Measurements from ENCODE around the gene FRMD4A.

FRMD4A gene

DNA sequence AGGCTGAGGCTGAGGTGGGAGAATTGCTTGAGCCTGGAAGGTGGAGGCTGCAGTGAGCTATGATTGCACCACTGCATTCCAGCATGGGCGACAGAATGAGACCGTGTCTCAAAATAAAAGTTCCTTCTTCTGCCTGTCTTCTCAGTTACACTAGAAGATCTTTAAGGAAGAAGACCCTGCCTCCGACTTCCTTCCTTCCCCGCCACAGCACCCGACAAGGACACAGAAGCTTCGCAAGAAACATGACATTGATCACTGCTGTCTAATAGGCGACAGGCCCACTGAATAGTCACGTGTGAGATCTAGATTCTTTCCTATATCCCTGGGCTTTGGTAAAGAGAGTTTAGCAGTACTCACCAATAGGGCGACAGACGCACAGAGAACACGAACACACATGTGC is 625.8 kb downstream of the FRMD4A start:
- peaks cover 18% of the 10 kb centered on the region for H3K27me3 Mint-ChIP-seq

DNA sequence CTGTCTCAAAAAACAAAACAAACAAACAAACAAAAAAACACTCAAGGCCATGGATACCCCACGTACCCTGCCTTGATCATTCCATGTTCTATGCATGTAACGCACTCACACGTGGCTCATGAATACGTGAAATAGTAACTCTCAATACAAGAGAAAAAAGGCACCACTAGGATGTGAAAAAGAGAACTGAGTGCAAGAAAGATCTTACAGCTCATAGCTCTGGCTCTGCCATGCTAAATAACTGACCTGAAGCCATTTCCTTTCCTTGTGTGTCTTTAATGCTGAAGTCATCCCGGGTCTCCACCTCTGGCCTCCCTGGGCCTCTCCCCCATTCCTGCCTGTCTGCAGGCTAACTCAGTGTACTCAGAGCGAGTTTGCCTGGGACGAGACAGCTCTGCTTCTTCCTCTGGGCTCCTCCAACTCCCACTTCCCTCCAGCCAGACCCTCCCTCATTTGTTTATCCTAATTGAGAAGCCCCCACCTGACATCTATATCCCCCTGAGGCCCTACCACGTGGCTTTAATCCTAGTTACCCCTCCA is 626.7 kb downstream of the FRMD4A start:
- H3K9me3 Mint-ChIP-seq = no peaks in the 10 kb centered on the region
- H3K27ac Mint-ChIP-seq = no peak overlapping the region
- peaks cover 11% of the 10 kb centered on the region for H3K4me1 Mint-ChIP-seq
- ATAC-seq (ENCODE audit: low read depth) (no peak), DNase-seq (ENCODE audit: low spot score in 2 of 2) (no peak)
- H3K36me3 Mint-ChIP-seq = no peaks in the 10 kb centered on the region
- peaks cover 18% of the 10 kb centered on the region for H3K27me3 Mint-ChIP-seq
- H3K4me3 Mint-ChIP-seq = no peak overlapping the region

More for the DNA sequence above, 625.8 kb downstream of the FRMD4A start:
- ATAC-seq (ENCODE audit: low read depth) (no peak), DNase-seq (ENCODE audit: low spot score in 2 of 2) (no peak)
- H3K27ac Mint-ChIP-seq = no peak overlapping the region
- H3K9me3 Mint-ChIP-seq = no peaks in the 10 kb centered on the region
- peaks cover 11% of the 10 kb centered on the region for H3K4me1 Mint-ChIP-seq
- no peaks in the 10 kb centered on the region for H3K36me3 Mint-ChIP-seq
- H3K4me3 Mint-ChIP-seq = no peak overlapping the region

DNA sequence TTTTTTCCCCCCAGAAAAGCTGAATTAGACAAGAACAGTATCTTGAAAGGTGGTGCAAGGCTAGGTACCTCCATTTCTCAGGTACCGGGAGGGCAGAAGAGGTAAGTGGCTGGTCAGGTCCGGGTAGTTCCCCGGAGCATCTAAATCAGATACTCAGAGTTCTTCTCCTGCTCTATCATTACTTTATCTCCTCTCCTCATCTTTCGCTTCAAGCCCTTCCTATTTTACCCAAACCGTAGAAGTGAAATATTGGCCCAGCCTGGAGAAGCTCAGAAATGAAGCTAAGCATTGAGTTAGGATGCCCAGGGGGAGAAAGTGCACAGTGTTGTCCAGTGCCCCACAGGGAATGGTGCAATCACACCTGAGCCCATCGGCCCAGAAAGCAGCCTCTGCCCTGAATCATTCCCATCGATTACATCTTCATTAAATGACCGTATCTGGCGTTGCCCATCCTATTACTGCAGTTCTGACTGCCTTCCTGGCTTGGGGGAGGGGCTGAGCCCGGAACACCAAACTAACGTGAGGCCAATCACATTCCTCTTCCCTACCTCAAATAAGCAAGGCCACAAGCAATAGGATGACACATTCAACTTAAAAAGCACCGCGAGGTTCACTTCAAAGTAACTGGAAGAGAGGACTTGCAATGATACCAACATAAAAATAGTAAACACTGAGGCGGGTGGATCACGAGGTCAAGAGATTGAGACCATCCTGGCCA is 627.5 kb downstream of the FRMD4A start:
- ATAC-seq (ENCODE audit: low read depth) = no peak
- Mint-ChIP-seq H3K27me3 (peaks cover 17% of the 10 kb centered on the region), H3K9me3 (no peaks in the 10 kb centered on the region), H3K36me3 (no peaks in the 10 kb centered on the region), H3K27ac (no peak overlapping the region), H3K4me1 (peaks cover 11% of the 10 kb centered on the region), H3K4me3 (no peak overlapping the region)
- no peak for DNase-seq (ENCODE audit: low spot score in 2 of 2)

DNA sequence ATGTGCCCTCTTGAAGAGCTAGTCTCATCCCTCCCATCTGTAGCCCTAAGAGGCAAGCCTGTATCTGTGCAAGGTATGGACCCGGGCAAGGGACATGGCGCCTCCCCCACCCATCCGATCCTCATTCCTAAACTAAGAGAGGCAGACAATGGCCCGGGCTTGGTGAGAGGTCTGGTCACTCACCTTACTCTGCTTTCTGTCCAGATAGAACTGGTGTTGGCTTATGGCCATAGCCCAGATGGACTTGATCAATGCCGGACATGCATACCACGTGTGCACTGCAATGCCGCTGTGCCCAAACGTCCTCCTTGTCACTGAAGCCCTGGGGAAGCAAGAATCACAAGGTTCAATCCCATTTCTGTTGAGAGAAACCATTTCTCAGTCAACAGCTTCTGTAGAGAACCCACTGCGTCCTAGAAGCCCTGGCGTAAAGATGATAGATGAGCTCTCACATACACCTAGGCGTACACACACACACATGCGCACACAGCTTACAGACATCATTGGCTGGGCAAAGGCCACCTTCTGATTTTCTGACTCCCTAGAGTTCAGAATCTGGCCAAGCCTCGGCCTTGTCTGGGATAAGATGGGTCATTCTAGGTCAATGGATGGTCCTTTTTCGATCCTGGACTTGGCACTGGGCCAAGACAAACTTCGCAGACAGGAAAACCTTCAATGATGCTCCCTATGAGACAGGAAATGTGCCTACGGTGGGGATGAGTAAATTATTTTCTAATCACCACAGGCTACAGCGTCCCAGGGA is 629.4 kb downstream of the FRMD4A start:
- H3K4me3 Mint-ChIP-seq = no peak overlapping the region
- ATAC-seq (ENCODE audit: low read depth) (no peak), DNase-seq (ENCODE audit: low spot score in 2 of 2) (no peak)
- peaks cover 10% of the 10 kb centered on the region for H3K27me3 Mint-ChIP-seq
- no peaks in the 10 kb centered on the region for H3K4me1 Mint-ChIP-seq
- H3K27ac Mint-ChIP-seq = no peak overlapping the region
- H3K9me3 Mint-ChIP-seq = no peaks in the 10 kb centered on the region
- H3K36me3 Mint-ChIP-seq = no peaks in the 10 kb centered on the region

DNA sequence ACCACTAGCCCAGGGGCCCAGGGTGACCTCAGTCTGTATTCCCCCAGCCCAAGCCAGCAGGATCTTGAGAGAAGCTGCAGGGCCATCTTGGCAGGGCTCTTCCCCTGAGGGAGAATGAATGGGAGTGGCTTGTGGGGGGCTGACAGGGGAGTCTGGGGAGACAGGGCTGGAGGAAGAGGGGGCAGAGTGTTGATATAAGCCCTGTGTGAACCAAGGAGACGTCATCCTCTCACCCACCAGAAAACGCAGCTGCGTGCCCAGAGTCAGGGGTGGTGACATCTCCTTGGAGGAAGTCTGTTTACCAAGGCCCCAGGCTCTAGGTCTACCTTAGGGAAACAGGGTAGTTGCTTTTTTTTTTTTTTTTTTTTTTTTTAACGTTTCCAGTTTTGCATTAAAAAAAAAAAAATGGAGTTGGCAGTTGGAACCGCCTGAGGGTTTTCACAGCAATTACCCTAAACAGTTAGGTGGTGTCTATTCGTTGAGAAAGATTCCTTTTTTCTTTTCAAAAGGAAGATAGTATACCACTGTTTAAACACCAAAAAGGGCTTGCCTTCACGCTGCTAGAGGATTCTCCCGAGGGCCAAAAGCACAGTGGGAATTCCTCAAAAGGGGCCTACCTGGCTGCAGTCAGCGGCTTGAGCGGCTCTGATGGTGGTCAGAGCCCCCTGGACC is 630.1 kb downstream of the FRMD4A start:
- DNase-seq (ENCODE audit: low spot score in 2 of 2) (no peak), ATAC-seq (ENCODE audit: low read depth) (no peak)
- no peaks in the 10 kb centered on the region for H3K4me1 Mint-ChIP-seq
- no peaks in the 10 kb centered on the region for H3K36me3 Mint-ChIP-seq
- no peak overlapping the region for H3K4me3 Mint-ChIP-seq
- H3K9me3 Mint-ChIP-seq = no peaks in the 10 kb centered on the region
- H3K27ac Mint-ChIP-seq = no peak overlapping the region
- H3K27me3 Mint-ChIP-seq = peaks cover 10% of the 10 kb centered on the region

DNA sequence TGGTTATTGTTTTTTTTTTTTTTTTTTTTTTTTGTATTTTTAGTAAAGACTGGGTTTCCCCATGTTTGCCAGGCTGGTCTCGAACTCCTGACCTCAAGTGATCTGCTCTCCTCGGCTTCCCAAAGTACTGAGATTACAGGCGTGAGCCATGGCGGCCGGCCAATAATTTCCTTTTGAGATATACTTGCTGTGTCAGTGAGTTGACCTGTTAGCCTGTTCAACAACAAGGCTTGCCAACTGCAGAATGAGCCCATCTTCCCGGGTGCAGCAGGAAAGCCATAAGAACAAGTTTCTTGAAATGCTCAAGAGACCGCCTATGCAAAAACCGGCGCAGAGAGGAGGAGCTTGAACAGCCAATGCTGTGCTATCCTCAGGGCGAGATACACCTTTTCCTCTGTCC is 631.5 kb downstream of the FRMD4A start:
- H3K4me3 Mint-ChIP-seq = no peak overlapping the region
- ATAC-seq (ENCODE audit: low read depth) (no peak), DNase-seq (ENCODE audit: low spot score in 2 of 2) (no peak)
- H3K36me3 Mint-ChIP-seq = no peaks in the 10 kb centered on the region
- no peaks in the 10 kb centered on the region for H3K4me1 Mint-ChIP-seq
- peaks cover 5% of the 10 kb centered on the region for H3K27me3 Mint-ChIP-seq
- H3K27ac Mint-ChIP-seq = no peak overlapping the region
- no peaks in the 10 kb centered on the region for H3K9me3 Mint-ChIP-seq

DNA sequence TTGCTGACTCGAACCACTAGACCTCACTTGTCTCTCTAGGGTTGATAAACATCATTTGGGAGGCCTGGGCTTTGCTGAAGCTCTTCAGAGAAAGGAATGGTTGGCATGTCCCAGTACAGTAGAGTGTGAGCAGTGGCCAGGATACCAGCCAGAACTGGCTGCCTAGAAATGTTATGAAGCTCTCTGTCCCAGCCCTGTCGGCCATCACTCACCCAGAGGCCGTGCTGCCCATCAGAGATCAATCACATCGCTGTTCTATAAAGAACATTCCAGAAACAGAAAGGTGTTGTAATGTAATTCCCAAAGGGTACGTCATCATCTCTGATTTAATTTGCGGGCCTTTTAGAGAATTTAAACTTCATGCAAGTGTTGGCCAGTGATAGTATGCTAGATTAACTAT is 632.5 kb downstream of the FRMD4A start:
- H3K27ac Mint-ChIP-seq = no peak overlapping the region

DNA sequence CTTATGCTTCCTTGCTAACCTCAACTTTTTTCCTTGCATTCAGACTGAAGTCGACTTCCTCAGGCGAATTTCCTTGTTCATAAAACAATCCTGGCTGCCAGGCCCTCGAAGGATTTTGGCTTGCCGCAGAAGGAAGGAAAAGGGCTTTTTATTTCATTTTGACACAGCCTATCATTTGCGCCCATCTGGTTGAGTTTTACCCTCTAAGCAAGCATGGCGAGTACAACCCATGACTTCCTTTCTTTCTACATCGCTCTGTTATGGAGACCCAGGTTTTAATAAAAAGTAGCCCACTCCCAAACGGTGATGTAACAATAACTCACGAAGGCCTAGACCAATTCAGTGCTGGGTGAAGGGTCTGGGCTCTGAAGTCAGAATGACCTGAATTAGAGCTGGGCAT is 634.7 kb downstream of the FRMD4A start:
- Mint-ChIP-seq H3K4me3 (no peak overlapping the region), H3K27ac (no peak overlapping the region), H3K4me1 (no peaks in the 10 kb centered on the region), H3K27me3 (peaks cover 7% of the 10 kb centered on the region), H3K36me3 (no peaks in the 10 kb centered on the region), H3K9me3 (no peaks in the 10 kb centered on the region)
- ATAC-seq (ENCODE audit: low read depth) (no peak), DNase-seq (ENCODE audit: low spot score in 2 of 2) (no peak)

More for the DNA sequence above, 632.5 kb downstream of the FRMD4A start:
- H3K36me3 Mint-ChIP-seq = no peaks in the 10 kb centered on the region
- H3K4me3 Mint-ChIP-seq = no peak overlapping the region
- H3K9me3 Mint-ChIP-seq = no peaks in the 10 kb centered on the region
- ATAC-seq (ENCODE audit: low read depth) (no peak), DNase-seq (ENCODE audit: low spot score in 2 of 2) (no peak)
- H3K27me3 Mint-ChIP-seq = peaks cover 7% of the 10 kb centered on the region
- no peaks in the 10 kb centered on the region for H3K4me1 Mint-ChIP-seq

DNA sequence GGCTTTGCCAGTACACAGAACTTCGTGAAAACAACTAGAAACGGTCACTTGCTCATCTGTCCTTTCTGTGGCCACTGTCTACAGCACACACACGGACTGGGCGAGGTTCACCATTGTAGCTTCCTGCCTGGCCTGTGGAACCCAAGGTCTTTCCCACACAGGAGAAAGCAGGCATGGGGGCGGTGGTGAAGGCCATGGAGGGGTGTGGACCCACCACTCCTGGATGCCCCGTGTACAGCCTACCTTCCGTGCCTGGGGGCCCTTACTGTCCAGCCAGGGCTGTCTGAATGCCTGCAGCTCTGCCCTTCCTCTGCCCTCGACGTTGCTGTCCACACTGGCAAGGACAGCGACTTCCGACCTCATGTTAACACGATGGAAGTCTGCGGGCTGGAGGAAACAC is 635.1 kb downstream of the FRMD4A start:
- DNase-seq (ENCODE audit: low spot score in 2 of 2) = no peak
- Mint-ChIP-seq H3K4me1 (no peaks in the 10 kb centered on the region), H3K4me3 (no peak overlapping the region), H3K27ac (no peak overlapping the region), H3K27me3 (peaks cover 7% of the 10 kb centered on the region), H3K9me3 (no peaks in the 10 kb centered on the region), H3K36me3 (no peaks in the 10 kb centered on the region)
- no peak for ATAC-seq (ENCODE audit: low read depth)

DNA sequence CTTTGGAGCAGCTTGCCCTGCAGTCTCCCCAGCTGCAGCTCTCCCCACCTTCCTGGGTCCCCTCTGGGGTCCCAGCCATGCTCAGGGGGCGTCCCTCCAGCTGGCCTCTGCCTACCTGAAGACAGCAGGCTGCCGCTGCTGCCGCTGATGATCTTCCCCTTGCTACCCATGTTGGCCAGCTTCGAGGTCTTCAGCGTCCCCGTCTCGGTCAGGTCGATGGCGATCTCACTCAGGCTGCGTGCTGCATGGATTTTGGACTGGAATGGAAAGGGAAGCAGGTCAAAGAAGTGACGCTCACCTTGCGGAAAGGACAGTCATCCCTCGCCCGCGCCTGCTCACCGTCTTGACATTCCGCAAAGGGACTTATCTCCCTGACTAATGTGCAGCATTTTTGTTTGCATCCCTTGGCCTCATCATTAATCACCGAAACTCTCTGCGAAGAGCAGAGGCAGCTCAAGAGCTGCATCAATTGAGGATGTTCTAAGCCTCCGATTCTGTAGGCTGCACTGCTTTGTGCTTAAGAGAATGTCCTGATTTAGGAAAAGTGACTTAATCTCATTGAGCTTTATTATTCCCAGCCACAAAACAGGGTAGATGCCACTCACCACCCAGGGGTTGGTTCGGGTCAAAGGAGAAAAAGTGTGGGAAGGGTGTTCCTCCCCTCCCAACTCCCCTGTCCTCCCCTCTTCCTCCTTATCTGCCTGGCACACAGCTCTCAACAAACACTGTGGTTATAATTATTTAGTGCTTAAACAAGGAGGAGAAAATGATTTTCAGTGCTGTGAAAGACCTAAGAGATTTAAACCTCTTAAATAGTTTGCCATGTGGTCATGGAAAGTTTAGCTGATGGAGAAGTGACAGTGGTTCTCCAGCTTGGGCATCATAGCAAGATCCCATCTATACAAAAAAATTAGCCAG is 636.7 kb downstream of the FRMD4A start:
- Mint-ChIP-seq H3K9me3 (no peaks in the 10 kb centered on the region), H3K27ac (no peak overlapping the region)

DNA sequence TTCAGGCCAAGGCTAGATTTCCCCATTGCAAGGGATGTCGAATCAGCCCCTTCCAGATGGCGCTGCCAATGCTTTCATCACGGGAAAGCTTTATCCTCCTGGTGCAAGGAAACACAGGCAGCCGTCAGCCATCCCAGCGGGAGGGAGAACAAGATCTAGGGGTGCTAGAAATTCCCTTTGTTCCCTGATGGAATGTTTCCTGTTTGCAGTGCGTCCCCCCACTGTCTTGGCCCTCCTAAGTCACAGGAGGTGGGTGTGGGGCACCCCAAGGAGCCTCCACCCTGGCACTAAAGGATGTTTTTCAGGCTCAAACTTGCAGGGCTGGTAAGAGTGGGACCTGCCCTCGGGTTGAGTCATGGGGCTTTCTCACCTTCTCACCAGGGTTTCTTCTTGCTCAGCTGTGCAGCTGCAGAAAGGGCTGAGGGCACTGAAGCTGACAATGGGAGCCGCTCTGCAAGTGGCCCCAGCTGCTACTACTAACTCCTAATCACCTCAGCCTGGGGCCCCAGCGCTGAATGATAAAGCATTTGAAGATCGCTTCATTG is 640.4 kb downstream of the FRMD4A start:
- no peak for DNase-seq (ENCODE audit: low spot score in 2 of 2)
- Mint-ChIP-seq H3K27ac (no peak overlapping the region), H3K9me3 (no peaks in the 10 kb centered on the region), H3K4me1 (peaks cover 3% of the 10 kb centered on the region), H3K4me3 (no peak overlapping the region), H3K36me3 (no peaks in the 10 kb centered on the region), H3K27me3 (peaks cover 3% of the 10 kb centered on the region)
- ATAC-seq (ENCODE audit: low read depth) = no peak

More for the DNA sequence above, 636.7 kb downstream of the FRMD4A start:
- ATAC-seq (ENCODE audit: low read depth) (no peak), DNase-seq (ENCODE audit: low spot score in 2 of 2) (no peak)
- H3K4me3 Mint-ChIP-seq = no peak overlapping the region
- H3K4me1 Mint-ChIP-seq = no peaks in the 10 kb centered on the region
- H3K27me3 Mint-ChIP-seq = peaks cover 7% of the 10 kb centered on the region
- H3K36me3 Mint-ChIP-seq = no peaks in the 10 kb centered on the region

DNA sequence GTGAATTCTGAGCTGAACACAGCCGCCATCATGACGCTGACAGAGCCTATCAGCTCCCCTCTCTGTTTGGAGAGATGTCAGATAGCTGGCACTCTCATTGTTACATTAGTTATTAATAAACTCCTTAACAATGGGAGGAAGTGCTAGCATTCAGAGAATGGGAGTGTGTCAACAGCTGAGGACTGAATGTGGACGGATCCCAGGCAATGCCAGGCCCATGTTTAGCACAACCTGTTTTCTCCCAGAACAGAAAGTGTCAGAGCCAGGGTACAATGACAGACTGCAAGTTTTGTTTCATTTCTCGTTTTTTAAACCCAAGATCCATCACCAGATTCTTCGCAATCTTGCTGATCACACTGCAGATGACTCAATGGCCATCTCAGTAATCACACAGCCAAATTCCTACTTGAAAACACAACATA is 644.4 kb downstream of the FRMD4A start:
- Mint-ChIP-seq H3K9me3 (no peaks in the 10 kb centered on the region), H3K27me3 (peaks cover 2% of the 10 kb centered on the region)
- no peak for ATAC-seq (ENCODE audit: low read depth)

DNA sequence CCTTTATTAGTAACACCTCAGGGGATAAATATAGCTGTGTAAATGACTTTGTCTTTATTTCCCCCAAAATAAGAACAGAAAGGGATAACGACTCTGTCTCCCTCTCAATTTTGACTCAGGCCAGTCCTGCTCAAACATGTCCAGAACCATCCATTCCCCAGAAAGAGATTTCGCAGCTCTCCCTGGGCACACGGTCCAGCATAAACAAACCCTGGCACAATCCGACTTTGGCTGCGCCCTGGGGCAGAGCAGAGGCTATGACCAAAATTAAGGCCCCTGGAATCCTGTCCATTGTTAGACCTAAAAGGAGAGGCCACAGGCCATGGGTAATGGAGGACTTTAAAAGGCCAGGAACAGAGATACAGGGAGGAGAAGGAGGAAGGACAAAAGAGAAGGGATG is 644.8 kb downstream of the FRMD4A start:
- peaks cover 2% of the 10 kb centered on the region for H3K27me3 Mint-ChIP-seq
- no peak overlapping the region for H3K4me3 Mint-ChIP-seq
- DNase-seq (ENCODE audit: low spot score in 2 of 2) (no peak), ATAC-seq (ENCODE audit: low read depth) (no peak)
- peaks cover 3% of the 10 kb centered on the region for H3K4me1 Mint-ChIP-seq
- no peaks in the 10 kb centered on the region for H3K36me3 Mint-ChIP-seq
- no peak overlapping the region for H3K27ac Mint-ChIP-seq
- no peaks in the 10 kb centered on the region for H3K9me3 Mint-ChIP-seq

More for the DNA sequence above, 644.4 kb downstream of the FRMD4A start:
- no peak overlapping the region for H3K27ac Mint-ChIP-seq
- no peak overlapping the region for H3K4me3 Mint-ChIP-seq
- no peak for DNase-seq (ENCODE audit: low spot score in 2 of 2)
- H3K4me1 Mint-ChIP-seq = peaks cover 3% of the 10 kb centered on the region
- H3K36me3 Mint-ChIP-seq = no peaks in the 10 kb centered on the region

Measured in memory B cell (primary cell).